SU-DHL-6 (cell line): ENCODE data around the gene COPE.

ENCODE experiments used
- CTCF ChIP-seq: fragments of 200-600 bp; sonication (generic); IDR thresholded peaks from one replicate; pipeline ENCODE4 v1.5.1; 2017; ENCODE audit warnings: antibody characterized with exemption, mild to moderate bottlenecking, low read length, moderate library complexity; ENCODE audit not compliant: insufficient read depth, poor library complexity, severe bottlenecking
- EZH2phosphoT487 ChIP-seq: fragments of 200-600 bp; sonication (generic), shearing (Covaris generic); conservative IDR thresholded peaks from 2 replicates; pipeline ENCODE4 v1.6.1; 2018; ENCODE audit warnings: mild to moderate bottlenecking, antibody characterized with exemption, low read length, moderate library complexity, mixed read lengths

DNA sequence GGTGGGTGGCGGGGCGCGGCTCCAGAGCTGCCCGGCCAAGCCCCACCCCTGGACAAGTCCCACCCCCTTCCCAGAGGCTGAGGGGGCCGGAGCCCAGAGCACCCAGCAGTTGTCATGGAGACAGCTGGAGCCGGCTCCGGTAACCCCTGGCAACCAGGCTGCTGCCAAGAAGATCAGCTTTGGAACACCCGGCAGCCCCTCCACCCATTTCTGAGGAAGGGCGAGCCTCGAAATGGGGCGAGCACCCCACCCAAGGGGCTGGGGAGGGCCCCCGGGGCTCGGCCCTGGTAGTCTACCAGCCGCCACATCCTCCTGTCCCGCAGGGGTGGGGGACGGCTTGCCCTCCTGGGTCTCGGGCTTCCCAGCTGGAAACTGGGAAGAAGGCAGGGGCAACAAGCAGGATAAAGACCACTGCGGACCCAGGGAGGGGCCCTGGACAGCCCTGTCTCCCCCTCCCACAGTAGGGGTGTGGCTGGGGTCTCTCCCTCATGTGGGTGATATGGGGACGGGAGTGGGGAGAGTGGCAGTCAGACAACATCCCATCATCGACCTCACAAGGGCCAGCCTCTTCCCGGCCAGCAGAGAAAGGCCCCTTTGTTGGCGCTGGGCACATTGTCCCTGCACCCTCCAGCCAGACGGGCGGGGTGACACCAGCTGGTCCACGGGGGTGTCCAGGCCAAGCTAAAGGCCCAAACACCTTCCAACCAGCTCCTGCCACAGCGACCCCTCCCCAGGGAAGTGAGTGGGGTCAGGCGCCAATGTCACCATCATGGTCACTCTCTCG is 24.7 kb downstream of the COPE start:
- no peak for TF ChIP-seq CTCF
- no peak for TF ChIP-seq EZH2phosphoT487
